Measurements from ENCODE around the gene BMPR1A. TPM values are rescaled to one million over a fixed set of nuclear protein-coding genes. Genes with fewer than 3 reads are reported as not detected.
"Not testable (repeated sequence)": the region's sequence is repeated elsewhere in the genome, so short reads cannot be mapped to it uniquely, and the experiment has no call there.

The BMPR1A gene
- total RNA-seq, 1 experiment from 2014 or later = 42.6 TPM

- BruUV-seq (replicated peaks); CTCF ChIA-PET; H3K4me2 ChIP-seq (ENCODE audit: low read length); intact Hi-C loops (cut with micrococcal nuclease); H3K27me3 ChIP-seq (ENCODE audit: insufficient read depth, low read length); POLR2A ChIA-PET; H3K9me2 ChIP-seq (ENCODE audit: insufficient read depth); DNase-seq (ENCODE audit: low read depth, low spot score); H3K9ac ChIP-seq (ENCODE audit: low read length); RAD21 ChIA-PET (ENCODE audit: low non-redundant PET in 1 of 2, low total read pairs in 2 of 2, uncharacterized antibody in 2 of 2, unreplicated experiment in 2 of 2); H3K9me3 ChIP-seq (ENCODE audit: control insufficient read depth in 1 of 2, insufficient read depth in 1 of 2, low read depth in 1 of 2, low read length in 2 of 2); H3K79me2 ChIP-seq (ENCODE audit: insufficient read depth, low read length); H3K27ac ChIP-seq (ENCODE audit: low read depth, low read length); H3K36me3 ChIP-seq (ENCODE audit: control insufficient read depth in 1 of 2, insufficient read depth in 2 of 2, low read length in 2 of 2); H2AFZ ChIP-seq (ENCODE audit: low read depth, low read length, poor library complexity, severe bottlenecking); H4K20me1 ChIP-seq (ENCODE audit: insufficient read depth); ATAC-seq; H3K4me3 ChIP-seq (replicated peaks in 1 of 2; ENCODE audit: low read depth in 1 of 2, low read length in 2 of 2): not testable (repeated sequence)
- H3K4me1 ChIP-seq (ENCODE audit: control insufficient read depth in 1 of 2, insufficient read depth in 2 of 2, low read length in 2 of 2) = peaks cover 0 to 17% of the 10 kb centered on the region in 2 experiments; a peak in 2 of 4 replicates
Measured at GRCh38 chr10:86947806-86948205, 191.4 kb downstream of the BMPR1A start.

GRCh38 chr10:86950349-86950748, 193.9 kb downstream of the BMPR1A start:
- ChIA-PET CTCF (interaction anchor here (1.7 to 2.5 kb wide), 2 partner anchors 10 to 16 kb away, joined by 5 to 7 read pairs; no protein-coding TSS in a partner anchor), POLR2A (no interaction called here), RAD21 (ENCODE audit: low non-redundant PET in 1 of 2, low total read pairs in 2 of 2, uncharacterized antibody in 2 of 2, unreplicated experiment in 2 of 2) (no interaction called here)
- Histone ChIP-seq H3K4me1 (ENCODE audit: control insufficient read depth in 1 of 2, insufficient read depth in 2 of 2, low read length in 2 of 2) (peaks cover 10 to 27% of the 10 kb centered on the region in 2 experiments; a peak in 3 of 4 replicates), H3K36me3 (ENCODE audit: control insufficient read depth in 1 of 2, insufficient read depth in 2 of 2, low read length in 2 of 2) (no peaks in the 10 kb centered on the region), H2AFZ (ENCODE audit: low read depth, low read length, poor library complexity, severe bottlenecking) (no peak overlapping the region), H4K20me1 (ENCODE audit: insufficient read depth) (no peaks in the 10 kb centered on the region), H3K9me2 (ENCODE audit: insufficient read depth) (no peaks in the 10 kb centered on the region), H3K27me3 (ENCODE audit: insufficient read depth, low read length) (no peaks in the 10 kb centered on the region), H3K4me3 (replicated peaks in 1 of 2; ENCODE audit: low read depth in 1 of 2, low read length in 2 of 2) (no peak overlapping the region), H3K27ac (ENCODE audit: low read depth, low read length) (no peak overlapping the region), H3K9ac (ENCODE audit: low read length) (no peak overlapping the region), H3K4me2 (ENCODE audit: low read length) (no peak overlapping the region), H3K79me2 (ENCODE audit: insufficient read depth, low read length) (no peaks in the 10 kb centered on the region), H3K9me3 (ENCODE audit: control insufficient read depth in 1 of 2, insufficient read depth in 1 of 2, low read depth in 1 of 2, low read length in 2 of 2) (peaks cover 0 to 4% of the 10 kb centered on the region in 2 experiments; a peak in 1 of 4 replicates)
- no peak for DNase-seq (ENCODE audit: low read depth, low spot score)
- intact Hi-C loops (cut with micrococcal nuclease) = no loop called here
- BruUV-seq (replicated peaks) = no TSS peak
- TF ChIP-seq ATF3 (IDR thresholded peaks at IDR 0.05) (no peak), POLR2AphosphoS5 (IDR thresholded peaks at IDR 0.05; ENCODE audit: low read depth, low read length) (no peak), ZFX (IDR thresholded peaks at IDR 0.05) (no peak), JUND (IDR thresholded peaks at IDR 0.05) (no peak), ELF1 (IDR thresholded peaks at IDR 0.05; ENCODE audit: borderline replicate concordance, low read depth) (no peak), EZH2 (IDR thresholded peaks at IDR 0.05) (no peak), CTCF (IDR thresholded peaks at IDR 0.05 in 2 of 3, conservative IDR thresholded peaks at IDR 0.05 in 1 of 3; ENCODE audit: borderline replicate concordance in 1 of 3, insufficient read depth in 1 of 3, low read depth in 2 of 3, low read length in 2 of 3) (no peak), CBX3 (IDR thresholded peaks at IDR 0.05; ENCODE audit: low read depth) (no peak), SRF (IDR thresholded peaks at IDR 0.05; ENCODE audit: low read depth) (no peak)
- TF ChIP-seq, protein P1, sequence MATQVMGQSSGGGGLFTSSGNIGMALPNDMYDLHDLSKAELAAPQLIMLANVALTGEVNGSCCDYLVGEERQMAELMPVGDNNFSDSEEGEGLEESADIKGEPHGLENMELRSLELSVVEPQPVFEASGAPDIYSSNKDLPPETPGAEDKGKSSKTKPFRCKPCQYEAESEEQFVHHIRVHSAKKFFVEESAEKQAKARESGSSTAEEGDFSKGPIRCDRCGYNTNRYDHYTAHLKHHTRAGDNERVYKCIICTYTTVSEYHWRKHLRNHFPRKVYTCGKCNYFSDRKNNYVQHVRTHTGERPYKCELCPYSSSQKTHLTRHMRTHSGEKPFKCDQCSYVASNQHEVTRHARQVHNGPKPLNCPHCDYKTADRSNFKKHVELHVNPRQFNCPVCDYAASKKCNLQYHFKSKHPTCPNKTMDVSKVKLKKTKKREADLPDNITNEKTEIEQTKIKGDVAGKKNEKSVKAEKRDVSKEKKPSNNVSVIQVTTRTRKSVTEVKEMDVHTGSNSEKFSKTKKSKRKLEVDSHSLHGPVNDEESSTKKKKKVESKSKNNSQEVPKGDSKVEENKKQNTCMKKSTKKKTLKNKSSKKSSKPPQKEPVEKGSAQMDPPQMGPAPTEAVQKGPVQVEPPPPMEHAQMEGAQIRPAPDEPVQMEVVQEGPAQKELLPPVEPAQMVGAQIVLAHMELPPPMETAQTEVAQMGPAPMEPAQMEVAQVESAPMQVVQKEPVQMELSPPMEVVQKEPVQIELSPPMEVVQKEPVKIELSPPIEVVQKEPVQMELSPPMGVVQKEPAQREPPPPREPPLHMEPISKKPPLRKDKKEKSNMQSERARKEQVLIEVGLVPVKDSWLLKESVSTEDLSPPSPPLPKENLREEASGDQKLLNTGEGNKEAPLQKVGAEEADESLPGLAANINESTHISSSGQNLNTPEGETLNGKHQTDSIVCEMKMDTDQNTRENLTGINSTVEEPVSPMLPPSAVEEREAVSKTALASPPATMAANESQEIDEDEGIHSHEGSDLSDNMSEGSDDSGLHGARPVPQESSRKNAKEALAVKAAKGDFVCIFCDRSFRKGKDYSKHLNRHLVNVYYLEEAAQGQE (IDR thresholded peaks at IDR 0.05; ENCODE audit: low read depth) = no peak
- TF ChIP-seq, protein P2, sequence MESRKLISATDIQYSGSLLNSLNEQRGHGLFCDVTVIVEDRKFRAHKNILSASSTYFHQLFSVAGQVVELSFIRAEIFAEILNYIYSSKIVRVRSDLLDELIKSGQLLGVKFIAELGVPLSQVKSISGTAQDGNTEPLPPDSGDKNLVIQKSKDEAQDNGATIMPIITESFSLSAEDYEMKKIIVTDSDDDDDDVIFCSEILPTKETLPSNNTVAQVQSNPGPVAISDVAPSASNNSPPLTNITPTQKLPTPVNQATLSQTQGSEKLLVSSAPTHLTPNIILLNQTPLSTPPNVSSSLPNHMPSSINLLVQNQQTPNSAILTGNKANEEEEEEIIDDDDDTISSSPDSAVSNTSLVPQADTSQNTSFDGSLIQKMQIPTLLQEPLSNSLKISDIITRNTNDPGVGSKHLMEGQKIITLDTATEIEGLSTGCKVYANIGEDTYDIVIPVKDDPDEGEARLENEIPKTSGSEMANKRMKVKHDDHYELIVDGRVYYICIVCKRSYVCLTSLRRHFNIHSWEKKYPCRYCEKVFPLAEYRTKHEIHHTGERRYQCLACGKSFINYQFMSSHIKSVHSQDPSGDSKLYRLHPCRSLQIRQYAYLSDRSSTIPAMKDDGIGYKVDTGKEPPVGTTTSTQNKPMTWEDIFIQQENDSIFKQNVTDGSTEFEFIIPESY (IDR thresholded peaks at IDR 0.05; ENCODE audit: extremely low read depth, insufficient replicate concordance, low read length) = no peak
- no peak for ATAC-seq
